ENCODE results near the gene PNPLA6. TPM values are rescaled to one million over a fixed set of nuclear protein-coding genes. Genes with fewer than 3 reads are reported as not detected.

The PNPLA6 gene
- total and polyA plus RNA-seq, 10 of the 15 experiments (the other 5 are each of a cell fraction or from before 2014, with no cell fraction given): 0.95 to 105 (median 40.0) TPM

- Histone ChIP-seq H3K4me3 (no peak overlapping the region), H2AFZ (ENCODE audit: control insufficient read depth, low read depth, low read length) (no peak overlapping the region), H3K79me2 (ENCODE audit: control insufficient read depth, insufficient read depth, low read length) (no peaks in the 10 kb centered on the region), H3K36me3 (ENCODE audit: control insufficient read depth in 2 of 2, insufficient read depth in 2 of 2, low read length in 1 of 2) (no peaks in the 10 kb centered on the region), H3K4me1 (ENCODE audit: control insufficient read depth, insufficient read depth, low read length) (no peaks in the 10 kb centered on the region; the same call in 1 of the 2 replicates), H4K20me1 (ENCODE audit: control insufficient read depth, insufficient read depth) (no peaks in the 10 kb centered on the region), H3K9me3 (replicated peaks; ENCODE audit: control insufficient read depth, insufficient read depth, low read length) (no peaks in the 10 kb centered on the region), H3K27ac (ENCODE audit: control insufficient read depth, insufficient read depth) (no peak overlapping the region), H3K9ac (ENCODE audit: control insufficient read depth, insufficient read depth, low read length) (no peak overlapping the region), H3K27me3 (replicated peaks in 1 of 2; ENCODE audit: control insufficient read depth in 2 of 2, insufficient read depth in 2 of 2, low read length in 1 of 2) (no peaks in the 10 kb centered on the region), H3K4me2 (ENCODE audit: control insufficient read depth, insufficient read depth) (no peak overlapping the region)
- intact Hi-C loops (cut with micrococcal nuclease; ENCODE audit: unreplicated experiment): no loop called here
- in situ Hi-C loops (cut with MboI): no loop called here
- RAD21 ChIA-PET (ENCODE audit: unreplicated experiment): no interaction called here
- no TSS peak for BruUV-seq (replicated peaks)
- TF ChIP-seq MYB (IDR thresholded peaks at IDR 0.05; ENCODE audit: borderline replicate concordance, low read depth, low read length): no peak
- no peak for TF ChIP-seq NR2F1 (conservative IDR thresholded peaks at IDR 0.05)
- no peak for TF ChIP-seq BMI1 (IDR thresholded peaks at IDR 0.05; ENCODE audit: borderline replicate concordance)
- TF ChIP-seq SIX5 (IDR thresholded peaks at IDR 0.05; ENCODE audit: low read depth, low read length, severe bottlenecking): no peak
- TF ChIP-seq USF1 (IDR thresholded peaks at IDR 0.05; ENCODE audit: borderline replicate concordance, extremely low read length, insufficient read depth, low read depth, low read length): no peak
- no peak for TF ChIP-seq FOXK2 (IDR thresholded peaks at IDR 0.05)
- no peak for TF ChIP-seq STAT3 (IDR thresholded peaks at IDR 0.05; ENCODE audit: low read depth, low read length)
- no peak for TF ChIP-seq HSF1 (IDR thresholded peaks at IDR 0.05; ENCODE audit: low read depth, low read length)
- no peak for TF ChIP-seq MEF2A (IDR thresholded peaks at IDR 0.05; ENCODE audit: insufficient read depth, low read depth, low read length)
- no peak for TF ChIP-seq SP1 (IDR thresholded peaks at IDR 0.05; ENCODE audit: low read depth, low read length)
- TF ChIP-seq YY1 (IDR thresholded peaks at IDR 0.05; ENCODE audit: low read depth, low read length): no peak
- TF ChIP-seq LARP7 (IDR thresholded peaks at IDR 0.05): no peak
- no peak for TF ChIP-seq POLR2AphosphoS2 (IDR thresholded peaks at IDR 0.05; ENCODE audit: low read depth, low read length)
- ATAC-seq (no peak), DNase-seq (ENCODE audit: low read depth, low spot score) (no peak), FAIRE-seq (no peak)
- POLR2A ChIA-PET: interaction anchor here (0.6 kb wide), 1 partner anchor 754 kb away, joined by 3 read pairs; no protein-coding TSS in a partner anchor
- SMC1A ChIA-PET (ENCODE audit: uncharacterized antibody, unreplicated experiment): interaction anchor here (1.2 kb wide), 1 partner anchor 13 kb away, joined by 3 read pairs; no protein-coding TSS in a partner anchor
- CTCF ChIA-PET: no interaction called here
- 12% methylated on average over 8 of the region's 8 CpGs for WGBS (ENCODE audit: insufficient coverage, insufficient replicate concordance, low lambda C conversion rate, missing lambda C conversion rate)
Observed at GRCh38 chr19:7590256-7590655, 54.7 kb downstream of the PNPLA6 start.

All from GM12878 (cell line).